K562 (cell line): ENCODE data around the gene NDRG3.

Experiments
- CREB3 ChIP-seq: fragments of 450-650 bp; conservative IDR thresholded peaks from 2 replicates; pipeline ENCODE4 v1.6.1; 2016; ENCODE audit warnings: missing genetic modification characterization, low read depth, mild to moderate bottlenecking, missing compliant biosample characterization, moderate library complexity
- CTCF ChIP-seq, 3 experiments: IDR thresholded peaks in 2 of 3; conservative IDR thresholded peaks in 1 of 3; 2 replicates each; pipeline ENCODE4 v1.5.1; 2011 to 2012; ENCODE audit warnings: low read length in 3 of 3, mild to moderate bottlenecking in 3 of 3, control low read depth in 2 of 3, improper control_type of control experiment in 1 of 3, inconsistent platforms in 1 of 3, low read depth in 1 of 3, mixed read lengths in 1 of 3, moderate library complexity in 1 of 3; ENCODE audit not compliant: insufficient read depth in 2 of 3
- NFYB ChIP-seq: IDR thresholded peaks from 2 replicates; pipeline ENCODE4 v1.6.1; 2011; ENCODE audit warnings: mild to moderate bottlenecking, moderate library complexity; ENCODE audit not compliant: insufficient read length; ENCODE audit errors: extremely low read depth
- PKNOX1 ChIP-seq: fragments of 450-650 bp; IDR thresholded peaks from 2 replicates; pipeline ENCODE4 v1.6.1; 2016
- SP1 ChIP-seq: sonication (generic); formaldehyde crosslinking; IDR thresholded peaks from 2 replicates; pipeline ENCODE4 v1.8.1; 2022; ENCODE audit warnings: mild to moderate bottlenecking, missing genetic modification reagents
- YY1 ChIP-seq, 3 experiments: IDR thresholded peaks; 2 replicates each; pipeline ENCODE4 v1.6.1; 2011; ENCODE audit warnings: low read length in 2 of 3, mild to moderate bottlenecking in 2 of 3, moderate library complexity in 2 of 3, borderline replicate concordance in 1 of 3, control low read depth in 1 of 3, low read depth in 1 of 3; ENCODE audit not compliant: insufficient read depth in 3 of 3, insufficient replicate concordance in 2 of 3, control insufficient read depth in 1 of 3, insufficient read length in 1 of 3; ENCODE audit errors: extremely low read depth in 1 of 3
- ZNF586 ChIP-seq: fragments of 450-650 bp; formaldehyde crosslinking; conservative IDR thresholded peaks from 2 replicates; pipeline ENCODE4 v1.4.0; 2020; ENCODE audit warnings: mild to moderate bottlenecking, moderate library complexity
- TF ChIP-seq, protein P1 (sequence below): fragments of 250-450 bp; sonication (Bioruptor Pico); IDR thresholded peaks from 2 replicates; pipeline ENCODE4 v1.8.0; 2022; ENCODE audit warnings: moderate library complexity, mild to moderate bottlenecking, inconsistent platforms

DNA sequence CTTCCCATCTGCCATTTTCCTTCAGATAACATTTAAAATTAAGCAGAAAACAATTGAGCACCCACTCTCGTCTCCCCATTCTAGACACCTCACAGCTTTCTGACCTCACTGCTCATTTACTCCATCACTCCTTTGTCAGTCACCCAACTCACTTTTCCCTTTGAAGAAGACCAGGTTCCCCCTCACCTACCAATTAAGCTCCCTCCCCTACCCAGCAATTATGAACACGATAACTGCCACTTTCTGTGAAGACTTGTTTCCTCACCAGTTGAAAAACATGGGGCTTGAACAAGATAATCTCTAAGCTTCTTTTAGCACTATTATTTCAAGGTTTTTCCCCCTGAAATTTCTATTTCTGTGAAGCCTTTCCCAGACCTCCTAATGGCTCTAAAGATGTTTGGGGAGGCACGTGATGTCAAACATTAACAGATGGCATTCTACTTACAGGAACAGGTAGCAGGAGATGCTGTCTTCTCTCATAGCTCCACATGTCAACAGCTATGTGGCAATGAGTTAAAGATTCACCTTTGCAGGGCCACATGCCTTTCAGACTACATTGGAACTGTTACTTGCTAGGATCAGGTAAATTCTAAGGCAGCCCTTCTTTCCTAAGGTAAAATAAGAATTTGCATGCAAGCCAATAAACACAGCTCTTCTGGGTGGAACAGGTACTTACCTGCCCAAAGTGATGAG lies 75.1 kb downstream of the NDRG3 start:
- no peak for TF ChIP-seq PKNOX1
- no peak for TF ChIP-seq CREB3 (tag)
- TF ChIP-seq ZNF586 (CRISPR knock-in tag), result no peak
- no peak for TF ChIP-seq NFYB
- TF ChIP-seq, protein P1, sequence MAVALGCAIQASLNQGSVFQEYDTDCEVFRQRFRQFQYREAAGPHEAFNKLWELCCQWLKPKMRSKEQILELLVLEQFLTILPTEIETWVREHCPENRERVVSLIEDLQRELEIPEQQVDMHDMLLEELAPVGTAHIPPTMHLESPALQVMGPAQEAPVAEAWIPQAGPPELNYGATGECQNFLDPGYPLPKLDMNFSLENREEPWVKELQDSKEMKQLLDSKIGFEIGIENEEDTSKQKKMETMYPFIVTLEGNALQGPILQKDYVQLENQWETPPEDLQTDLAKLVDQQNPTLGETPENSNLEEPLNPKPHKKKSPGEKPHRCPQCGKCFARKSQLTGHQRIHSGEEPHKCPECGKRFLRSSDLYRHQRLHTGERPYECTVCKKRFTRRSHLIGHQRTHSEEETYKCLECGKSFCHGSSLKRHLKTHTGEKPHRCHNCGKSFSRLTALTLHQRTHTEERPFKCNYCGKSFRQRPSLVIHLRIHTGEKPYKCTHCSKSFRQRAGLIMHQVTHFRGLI, result no peak
- no peak for TF ChIP-seq SP1 (CRISPR knock-in tag)
- TF ChIP-seq YY1 (IDR thresholded peaks at IDR 0.05; ENCODE audit: borderline replicate concordance in 1 of 3, control insufficient read depth in 1 of 3, extremely low read depth in 1 of 3, insufficient read depth in 3 of 3, insufficient read length in 1 of 3, insufficient replicate concordance in 2 of 3, low read depth in 1 of 3, low read length in 2 of 3), result no peak
- TF ChIP-seq CTCF (IDR thresholded peaks at IDR 0.05 in 2 of 3, conservative IDR thresholded peaks at IDR 0.05 in 1 of 3; ENCODE audit: insufficient read depth in 2 of 3, low read depth in 1 of 3, low read length in 3 of 3), result no peak
